ENCODE results near the gene MED13L.

The MED13L gene

GRCh38 chr12:115944837-115945490 is 332.5 kb downstream of the MED13L start:
- DNase-seq (ENCODE audit: low read depth, low spot score), result no peak

GRCh38 chr12:115944392-115944742 is 333.1 kb downstream of the MED13L start:
- no peak for DNase-seq (ENCODE audit: low read depth, low spot score)

- no peak for DNase-seq (ENCODE audit: low read depth, low spot score)
Observed at GRCh38 chr12:115943630-115944391, 333.7 kb downstream of the MED13L start.

- no peak for DNase-seq (ENCODE audit: low read depth, low spot score)
Observed at GRCh38 chr12:115943310-115943629, 334.2 kb downstream of the MED13L start.

- DNase-seq (ENCODE audit: low read depth, low spot score), result no peak
Observed at GRCh38 chr12:115942346-115942745, 335.1 kb downstream of the MED13L start.

GRCh38 chr12:115941362-115941761 is 336.1 kb downstream of the MED13L start:
- no peak for DNase-seq (ENCODE audit: low read depth, low spot score)

- no peak for DNase-seq (ENCODE audit: low read depth, low spot score)
Observed at GRCh38 chr12:115938794-115939377, 338.6 kb downstream of the MED13L start.

GRCh38 chr12:115936997-115937916 is 340.2 kb downstream of the MED13L start:
- DNase-seq (ENCODE audit: low read depth, low spot score), result no peak

- DNase-seq (ENCODE audit: low read depth, low spot score), result no peak
Observed at GRCh38 chr12:115934877-115935276, 342.6 kb downstream of the MED13L start.

- no peak for DNase-seq (ENCODE audit: low read depth, low spot score)
Observed at GRCh38 chr12:115934046-115934445, 343.4 kb downstream of the MED13L start.

GRCh38 chr12:115932066-115932465 is 345.4 kb downstream of the MED13L start:
- no peak for DNase-seq (ENCODE audit: low read depth, low spot score)

- DNase-seq (ENCODE audit: low read depth, low spot score), result no peak
Observed at GRCh38 chr12:115930336-115930735, 347.2 kb downstream of the MED13L start.

GRCh38 chr12:115926037-115926670 is 351.3 kb downstream of the MED13L start:
- no peak for DNase-seq (ENCODE audit: low read depth, low spot score)

- DNase-seq (ENCODE audit: low read depth, low spot score), result no peak
Observed at GRCh38 chr12:115923851-115924250, 353.6 kb downstream of the MED13L start.

GRCh38 chr12:115922952-115923564 is 354.4 kb downstream of the MED13L start:
- DNase-seq (ENCODE audit: low read depth, low spot score), result no peak

- DNase-seq (ENCODE audit: low read depth, low spot score), result no peak
Observed at GRCh38 chr12:115920395-115921183, 356.9 kb downstream of the MED13L start.

- no peak for DNase-seq (ENCODE audit: low read depth, low spot score)
Observed at GRCh38 chr12:115918763-115919162, 358.7 kb downstream of the MED13L start.

- DNase-seq (ENCODE audit: low read depth, low spot score), result no peak
Observed at GRCh38 chr12:115916910-115917668, 360.4 kb downstream of the MED13L start.

GRCh38 chr12:115914122-115914521 is 363.4 kb downstream of the MED13L start:
- DNase-seq (ENCODE audit: low read depth, low spot score), result no peak

- DNase-seq (ENCODE audit: low read depth, low spot score), result no peak
Observed at GRCh38 chr12:115912440-115912839, 365.1 kb downstream of the MED13L start.

Data from iPS DF 19.7 (cell line).